Stimulated activated CD4-positive, alpha-beta T cell treated with anti-CD3 and anti-CD28 coated beads, Interleukin-4, amount 100 ng/mL, for 4 hours (primary cell): ENCODE results near the gene STOM.
"Not testable (repeated sequence)": the region's sequence is repeated elsewhere in the genome, so short reads cannot be mapped to it uniquely, and the experiment has no call there.

Source experiments
- DNase-seq, 2 experiments: peaks; one replicate each; pipeline ENCODE4 v3.0.0-alpha.2; 2020

Gene STOM

GRCh38 chr9:121369595-121370265 is at the start of gene STOM:
Gene STOM, minus strand, starts transcription at chr9:121370250. Its CDS starts 63 bp downstream, at chr9:121370187.
- DNase-seq, result peak in 1 of 2 experiments; percentile 45

DNA sequence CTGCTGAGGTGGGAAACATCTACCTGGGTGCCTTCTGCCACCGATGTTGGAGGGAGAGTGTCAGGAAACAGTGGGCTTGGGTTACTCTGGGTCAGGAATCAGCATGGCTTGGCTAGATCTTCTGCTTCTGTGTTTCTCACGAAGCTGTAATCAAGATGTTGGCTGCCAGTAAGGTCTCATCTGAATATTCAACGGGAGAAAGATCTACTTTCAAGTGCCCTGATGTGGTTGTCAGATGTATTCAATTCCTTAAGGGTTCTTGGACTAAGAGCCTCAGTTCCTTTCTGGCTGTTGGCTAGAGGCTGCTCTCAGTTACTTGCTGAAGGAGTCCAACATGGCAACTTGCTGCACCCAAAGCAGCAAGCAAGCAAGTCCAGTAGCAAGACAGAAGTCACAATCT is 41.9 kb upstream of the STOM start:
- DNase-seq, result no peak

DNA sequence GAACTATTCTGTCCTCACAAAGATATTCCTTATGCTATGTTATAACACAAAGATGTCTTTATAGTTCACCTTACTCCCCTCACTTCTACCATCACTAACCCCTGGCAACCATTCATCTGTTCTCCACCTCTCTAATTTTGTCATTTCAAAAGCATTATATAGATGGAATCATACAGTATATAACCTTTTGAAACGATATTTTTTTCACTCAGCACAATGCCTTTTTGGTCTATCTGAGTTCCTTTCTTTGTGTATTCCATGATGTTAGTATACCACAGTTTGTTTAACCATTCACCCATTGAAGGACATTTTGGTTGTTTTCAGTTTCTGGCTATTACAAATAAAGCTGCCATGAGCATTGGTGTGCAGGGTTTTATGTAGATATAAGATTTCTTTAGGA is 35.8 kb upstream of the STOM start:
- DNase-seq, result no peak

- DNase-seq, result no peak
Observed at GRCh38 chr9:121404906-121405305, 34.9 kb upstream of the STOM start.

GRCh38 chr9:121399883-121400607 is 30.0 kb upstream of the STOM start:
- DNase-seq, result no peak

DNA sequence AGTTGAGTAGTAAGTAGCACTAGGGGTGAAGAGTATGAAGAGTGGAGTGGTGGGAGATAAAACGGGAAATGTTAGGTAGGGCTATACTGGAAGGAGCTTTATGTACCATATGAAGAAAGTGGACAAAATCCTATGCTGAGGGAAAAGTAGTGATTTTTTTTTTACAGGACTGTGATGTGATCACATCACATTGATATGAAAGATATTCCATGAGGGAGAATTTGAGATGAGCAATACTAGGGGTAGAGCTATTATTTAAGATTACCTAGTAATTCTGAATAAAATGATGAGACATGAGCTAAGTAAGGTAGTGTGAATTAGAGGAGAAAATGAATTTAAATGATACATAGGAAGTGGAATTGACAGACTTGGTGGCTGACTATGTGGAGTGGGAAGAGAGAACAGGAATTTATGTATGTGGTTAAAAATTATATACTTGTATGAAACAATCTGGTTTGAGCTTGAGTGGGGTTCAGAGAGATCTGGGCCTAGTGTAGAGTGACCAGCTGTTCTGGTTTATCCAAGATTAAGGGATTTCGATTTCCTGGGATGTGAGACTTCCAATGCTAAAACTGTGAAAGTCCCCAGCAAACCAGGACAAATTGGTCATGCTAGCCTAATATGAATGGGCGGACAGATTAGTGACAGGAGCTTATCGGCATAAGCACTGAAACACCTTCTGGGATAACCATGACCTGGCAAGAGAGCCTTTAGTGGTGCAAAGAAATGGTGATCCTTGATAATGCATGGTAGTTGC is 29.3 kb upstream of the STOM start:
- DNase-seq, result no peak

DNA sequence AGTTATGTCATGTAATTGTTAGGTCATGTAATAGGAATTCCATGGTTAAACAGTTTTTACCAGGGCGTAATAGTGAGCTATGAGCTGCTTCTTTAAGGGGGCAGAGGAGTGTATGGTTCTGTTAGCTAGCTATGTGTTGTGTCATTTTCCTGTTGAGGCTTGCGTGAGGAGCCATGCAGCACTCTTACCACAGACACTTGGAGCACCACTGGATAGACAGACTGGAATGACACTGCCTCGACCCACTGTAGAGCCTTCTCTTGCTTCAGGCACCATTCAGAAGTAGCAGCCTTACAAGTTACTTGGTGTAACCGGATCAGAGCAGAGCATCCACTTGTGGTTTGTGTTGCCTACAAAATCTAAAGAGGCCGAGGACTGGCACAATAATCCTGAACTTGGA is 28.3 kb upstream of the STOM start:
- no peak for DNase-seq

DNA sequence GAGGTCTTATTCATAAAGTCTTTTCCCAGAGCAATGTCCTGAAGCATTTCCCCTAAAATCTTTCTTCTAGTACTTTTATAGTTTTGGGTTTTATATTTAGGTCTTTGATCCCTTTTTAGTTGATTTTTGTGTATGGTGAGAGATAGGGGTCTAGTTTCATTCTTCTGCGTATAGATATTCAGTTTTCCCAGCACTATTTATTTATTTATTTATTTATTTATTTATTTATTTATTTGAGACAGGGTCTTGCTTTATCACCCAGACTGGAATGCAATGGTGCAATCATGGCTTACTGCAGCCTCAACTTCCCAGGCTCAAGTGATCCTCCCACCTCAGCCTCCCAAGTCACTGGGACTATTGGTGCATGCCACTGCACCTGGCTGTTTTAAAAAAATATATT is 27.2 kb upstream of the STOM start:
- DNase-seq, result not testable (repeated sequence)

DNA sequence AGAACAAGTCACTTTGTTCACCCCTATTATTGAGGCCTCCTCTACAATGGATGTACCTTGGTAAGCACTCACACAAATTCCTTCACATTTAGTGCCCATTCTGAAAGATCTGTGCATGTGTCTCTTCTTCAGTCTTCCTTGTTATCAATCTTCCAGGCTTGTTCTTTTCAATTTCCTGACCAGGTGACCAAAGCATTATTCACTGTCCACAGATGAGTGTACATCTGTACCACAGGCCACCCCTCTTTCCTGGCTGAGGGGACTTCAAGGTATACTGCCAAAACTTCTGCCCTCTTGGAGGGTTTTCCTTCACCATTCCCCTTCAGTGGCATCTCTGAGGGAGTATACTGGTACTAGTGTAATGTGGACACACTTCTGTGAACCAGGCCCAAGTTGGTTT is 25.5 kb upstream of the STOM start:
- DNase-seq, result no peak

- DNase-seq, result no peak
Observed at GRCh38 chr9:121394292-121394691, 24.2 kb upstream of the STOM start.

GRCh38 chr9:121393318-121393717 is 23.3 kb upstream of the STOM start:
- no peak for DNase-seq

- no peak for DNase-seq
Observed at GRCh38 chr9:121390372-121390771, 20.3 kb upstream of the STOM start.

GRCh38 chr9:121388140-121388905 is 18.3 kb upstream of the STOM start:
- no peak for DNase-seq

DNA sequence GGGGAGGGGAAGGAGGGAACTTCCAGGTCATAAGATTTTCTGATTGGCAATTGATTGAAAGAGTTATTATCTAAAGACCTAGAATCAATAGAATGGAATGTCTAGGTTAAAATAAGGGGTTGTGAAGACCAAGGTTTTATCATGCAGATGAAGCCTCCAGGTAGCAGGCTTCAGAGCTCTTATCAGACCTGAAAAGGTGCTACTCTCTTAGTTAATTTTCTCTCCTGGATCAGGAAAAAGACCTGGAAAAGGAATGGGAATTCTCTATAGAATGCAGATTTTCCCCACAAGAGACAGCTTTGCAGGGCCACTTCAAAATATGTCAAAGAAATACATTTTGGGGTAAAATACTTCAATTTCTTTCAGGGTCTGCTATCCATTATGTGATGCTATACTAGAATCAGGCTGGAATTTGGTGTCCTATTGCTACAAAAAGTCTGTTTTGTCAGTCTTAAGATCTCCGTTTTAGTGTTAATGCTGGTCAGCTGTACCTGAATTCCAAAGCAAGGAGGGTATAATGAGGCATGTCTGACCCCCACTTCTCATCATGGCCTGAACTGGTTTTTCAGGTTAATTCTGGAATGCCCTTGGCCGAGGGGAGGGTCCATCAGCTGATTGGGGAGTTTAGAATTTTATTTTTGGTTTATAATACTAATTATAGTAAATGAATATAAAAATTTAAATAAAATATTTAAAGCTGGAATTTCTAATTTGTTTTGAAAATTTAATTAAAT is 16.6 kb upstream of the STOM start:
- no peak for DNase-seq

DNA sequence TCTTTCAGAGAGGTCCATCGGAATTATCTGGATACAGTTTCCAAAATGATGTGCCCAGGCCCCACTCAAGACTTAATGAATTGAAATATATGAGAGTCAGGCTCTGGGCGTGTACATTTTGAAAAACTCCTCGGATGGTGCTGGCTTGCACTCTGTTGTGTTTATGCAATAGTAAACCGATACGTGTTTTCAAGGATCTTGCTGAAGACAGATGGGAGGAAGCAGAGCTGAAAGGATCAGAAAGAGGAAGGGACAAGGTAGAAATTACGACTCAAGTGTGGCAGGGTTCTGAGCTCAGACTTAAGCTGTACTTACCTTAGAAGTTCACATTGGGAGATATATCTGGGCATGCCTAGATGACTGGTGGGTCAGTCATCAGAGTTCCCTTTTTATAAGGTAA is 13.7 kb upstream of the STOM start:
- DNase-seq, result no peak

DNA sequence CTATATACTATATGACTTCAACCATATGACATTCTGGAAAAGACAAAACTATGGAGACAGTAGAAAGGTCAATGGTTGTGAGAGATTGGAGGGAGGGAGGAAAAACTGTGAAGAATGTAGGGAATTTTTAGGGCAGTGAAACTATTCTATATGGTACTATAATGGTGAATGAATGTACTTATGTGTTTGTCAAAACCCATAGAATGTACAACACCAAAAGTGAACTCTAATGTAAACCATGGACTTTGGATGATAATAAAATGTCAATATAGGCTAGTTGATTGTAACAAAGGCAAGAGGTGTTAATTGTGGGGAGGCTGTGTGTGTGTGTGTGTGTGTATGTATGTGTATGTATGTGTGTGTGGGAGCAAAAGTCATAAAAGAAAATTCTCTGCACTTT is 10.8 kb upstream of the STOM start:
- DNase-seq, result no peak

- DNase-seq, result no peak
Observed at GRCh38 chr9:121376214-121376830, 6.3 kb upstream of the STOM start.

DNA sequence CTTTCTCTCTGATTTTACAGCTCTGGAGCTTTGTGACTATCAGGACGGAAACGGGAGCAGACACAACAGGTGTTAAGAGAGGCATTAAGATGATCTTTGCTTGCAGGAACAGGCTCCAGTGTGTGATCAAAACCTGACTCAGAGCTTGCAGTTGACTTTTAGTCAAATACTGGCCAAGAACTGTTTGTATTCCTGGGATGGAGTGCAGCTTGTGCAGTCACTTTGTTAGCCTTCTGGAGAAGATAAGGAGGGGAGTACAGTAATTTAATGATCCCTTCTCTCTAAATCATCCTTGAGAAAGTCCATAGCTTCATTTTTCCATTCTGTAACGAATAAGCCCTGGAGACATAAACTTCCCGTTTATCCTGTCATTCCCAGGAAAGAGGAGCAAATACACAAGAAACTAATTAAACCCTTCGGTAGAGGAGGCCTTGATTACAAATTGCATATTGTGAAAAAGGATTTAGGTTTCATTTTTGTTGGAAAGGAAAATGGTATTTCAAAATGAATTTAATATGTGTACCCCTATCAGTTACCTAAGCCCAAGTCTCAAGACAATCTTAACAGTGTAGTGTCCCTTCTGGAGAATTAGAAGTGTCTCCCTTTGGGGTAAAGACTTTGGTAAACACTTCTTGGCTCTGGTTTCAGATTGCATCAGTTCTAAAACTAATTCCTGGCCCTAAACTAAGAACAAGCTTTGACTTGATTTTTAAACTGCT is 3.1 kb upstream of the STOM start:
- DNase-seq, result no peak

DNA sequence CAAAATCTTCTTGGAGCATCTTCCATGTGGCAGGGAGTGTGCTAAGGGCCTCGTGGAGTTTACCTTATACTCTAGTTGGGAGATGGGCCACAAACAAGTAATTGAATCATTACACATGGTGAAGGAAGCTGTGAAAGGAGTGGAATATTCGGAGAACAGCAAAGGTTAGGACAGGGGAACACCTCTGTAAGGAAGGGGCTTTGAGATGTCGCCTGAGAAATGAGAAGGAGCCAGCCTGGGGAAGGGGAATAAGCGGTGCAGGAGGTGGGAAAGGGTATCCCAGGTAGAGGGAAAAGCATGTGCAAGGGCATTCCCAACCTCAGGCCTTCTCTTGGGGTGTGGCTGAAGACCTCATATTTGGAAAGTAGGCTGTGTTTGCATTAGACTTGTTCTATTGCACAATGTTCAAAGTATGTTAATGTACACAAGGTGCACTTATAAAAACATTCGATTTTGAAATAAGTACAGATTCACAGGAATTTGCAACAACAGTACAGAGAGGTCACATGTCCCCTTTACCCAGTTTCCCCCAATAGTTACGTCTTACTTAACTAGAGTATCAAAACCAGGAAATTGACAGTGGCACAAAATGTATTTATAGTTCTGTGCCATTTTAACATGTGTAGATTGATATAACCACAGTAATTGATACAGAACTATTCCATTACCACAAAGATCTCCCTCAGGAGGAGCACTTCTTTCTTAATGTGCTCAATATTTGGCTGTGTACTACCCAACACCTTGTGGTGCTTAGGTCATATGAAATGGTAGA is 2.4 kb upstream of the STOM start:
- no peak for DNase-seq

- no peak for DNase-seq
Observed at GRCh38 chr9:121371495-121372061, 1.5 kb upstream of the STOM start.
